ENCODE data around the gene TTC23.
"Not testable (repeated sequence)": the region's sequence is repeated elsewhere in the genome, so short reads cannot be mapped to it uniquely, and the experiment has no call there.

TTC23 gene

GRCh38 chr15:99118801-99119546, 130.4 kb downstream of the TTC23 start:
- no peak for DNase-seq (ENCODE audit: low spot score)

- DNase-seq (ENCODE audit: low spot score), result no peak
These were observed 131.1 kb downstream of the TTC23 start for GRCh38 chr15:99118258-99118632.

GRCh38 chr15:99117563-99118257, 131.7 kb downstream of the TTC23 start:
- DNase-seq (ENCODE audit: low spot score), result no peak

DNA sequence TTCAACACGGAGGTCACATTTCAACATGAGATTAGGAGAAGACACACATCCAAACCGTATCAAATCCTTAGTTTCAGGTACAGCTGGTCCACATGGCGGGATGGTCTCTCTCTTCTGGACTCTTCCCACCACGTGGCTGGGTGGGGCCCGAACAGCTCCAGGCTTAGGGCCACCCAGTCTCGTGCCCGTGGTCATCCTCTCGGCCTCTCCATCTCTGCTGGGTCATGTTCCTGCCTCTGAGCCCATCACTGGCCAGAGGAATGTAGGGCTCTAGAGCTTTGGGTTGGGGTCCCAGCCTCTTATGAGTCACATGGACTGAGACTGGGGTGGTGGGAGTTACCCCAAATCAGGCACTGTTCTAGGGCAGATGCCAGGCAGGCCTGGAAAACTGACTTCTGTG, 132.3 kb downstream of the TTC23 start:
- DNase-seq (ENCODE audit: low spot score), result no peak

GRCh38 chr15:99115300-99116215, 133.8 kb downstream of the TTC23 start:
- DNase-seq (ENCODE audit: low spot score), result no peak

- DNase-seq (ENCODE audit: low spot score), result no peak
These were observed 134.7 kb downstream of the TTC23 start for GRCh38 chr15:99114511-99115299.

DNA sequence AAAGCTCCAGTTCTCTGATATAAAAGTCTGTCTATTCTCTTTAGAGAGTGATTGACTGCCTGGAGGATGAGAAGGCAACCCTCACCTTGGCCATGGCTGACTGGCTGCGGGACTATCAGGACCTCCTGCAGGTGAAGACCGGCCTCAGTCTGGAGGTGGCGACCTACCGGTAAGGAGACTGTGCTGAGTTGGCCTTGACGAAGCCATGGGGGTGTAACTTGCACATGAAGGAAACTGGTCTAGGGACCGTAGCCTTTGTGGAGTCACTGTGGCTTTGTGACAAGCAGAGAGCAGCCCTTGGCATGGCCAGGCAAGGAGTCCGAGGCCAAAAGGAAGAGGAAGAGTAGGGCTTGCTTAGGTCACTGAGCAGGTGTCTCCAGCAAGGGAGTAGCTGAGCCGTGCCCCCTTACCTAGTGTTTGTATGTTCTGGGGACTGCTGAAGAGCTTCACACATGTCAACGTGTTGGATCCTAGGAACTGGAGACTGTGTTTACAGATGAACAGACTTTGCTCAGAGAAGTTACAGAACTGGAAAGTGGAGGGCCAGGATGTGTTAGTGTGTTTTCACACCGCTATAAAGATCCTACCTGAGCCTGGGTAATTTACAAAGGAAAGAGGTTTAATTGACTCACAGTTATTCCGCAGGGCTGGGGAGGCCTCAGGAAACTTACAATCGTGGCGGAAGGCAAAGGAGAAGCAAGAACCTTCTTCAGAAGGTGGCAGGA, 135.7 kb downstream of the TTC23 start:
- no peak for DNase-seq (ENCODE audit: low spot score)

DNA sequence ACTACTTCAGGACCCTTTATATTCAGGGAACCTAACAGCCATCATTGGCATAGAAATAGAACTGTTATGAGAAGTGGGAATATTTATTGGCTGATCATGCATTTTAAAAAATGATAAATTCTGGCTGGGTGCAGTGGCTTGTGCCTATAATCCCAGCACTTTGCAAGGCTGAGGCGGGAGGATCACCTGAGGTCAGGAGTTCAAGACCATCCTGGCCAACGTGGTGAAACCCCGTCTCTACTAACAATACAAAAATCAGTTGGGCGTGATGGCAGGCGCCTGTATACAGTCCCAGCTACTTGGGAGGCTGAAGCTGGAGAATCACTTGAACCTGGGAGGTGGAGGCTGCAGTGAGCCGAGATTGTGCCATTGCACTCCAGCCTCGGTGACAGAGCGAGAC, 137.7 kb downstream of the TTC23 start:
- not testable (repeated sequence) for DNase-seq (ENCODE audit: low spot score)

DNA sequence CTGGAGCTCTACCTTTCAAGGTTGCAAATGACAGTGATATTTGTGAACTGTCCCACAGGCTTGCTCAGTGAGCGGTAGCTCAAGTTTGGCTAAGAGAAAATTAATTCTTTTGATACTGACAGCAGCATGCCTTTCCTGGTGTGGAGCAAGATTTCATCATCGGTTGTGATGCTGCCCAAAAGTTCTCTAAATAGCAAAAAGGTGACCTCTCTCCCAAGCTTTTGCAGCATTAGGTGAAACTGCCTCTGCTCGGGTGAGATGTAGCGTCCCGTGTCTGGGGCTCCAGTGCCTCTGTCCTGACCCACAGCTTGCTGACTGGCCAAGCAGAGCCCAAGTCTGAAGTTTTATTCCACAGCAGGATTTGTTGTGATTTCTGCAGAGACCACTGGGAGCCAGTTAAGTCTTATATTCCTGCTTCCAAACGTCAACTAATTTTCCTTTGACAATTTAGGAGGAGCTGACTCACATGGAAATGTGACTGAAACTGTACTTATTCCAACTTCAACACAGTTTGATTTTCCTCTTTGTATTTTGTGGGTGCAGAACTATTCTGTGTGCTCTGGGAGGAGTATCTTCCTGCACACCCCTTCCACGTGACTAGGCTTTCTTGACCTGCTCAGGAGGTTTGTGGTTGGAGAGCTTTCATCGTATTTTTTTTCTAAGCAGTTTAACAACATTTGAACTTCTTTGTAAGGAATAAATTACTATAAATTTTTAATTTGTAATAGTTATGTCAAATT, 138.6 kb downstream of the TTC23 start:
- no peak for DNase-seq (ENCODE audit: low spot score)

- no peak for DNase-seq (ENCODE audit: low spot score)
These were observed 139.3 kb downstream of the TTC23 start for GRCh38 chr15:99110093-99110492.

DNA sequence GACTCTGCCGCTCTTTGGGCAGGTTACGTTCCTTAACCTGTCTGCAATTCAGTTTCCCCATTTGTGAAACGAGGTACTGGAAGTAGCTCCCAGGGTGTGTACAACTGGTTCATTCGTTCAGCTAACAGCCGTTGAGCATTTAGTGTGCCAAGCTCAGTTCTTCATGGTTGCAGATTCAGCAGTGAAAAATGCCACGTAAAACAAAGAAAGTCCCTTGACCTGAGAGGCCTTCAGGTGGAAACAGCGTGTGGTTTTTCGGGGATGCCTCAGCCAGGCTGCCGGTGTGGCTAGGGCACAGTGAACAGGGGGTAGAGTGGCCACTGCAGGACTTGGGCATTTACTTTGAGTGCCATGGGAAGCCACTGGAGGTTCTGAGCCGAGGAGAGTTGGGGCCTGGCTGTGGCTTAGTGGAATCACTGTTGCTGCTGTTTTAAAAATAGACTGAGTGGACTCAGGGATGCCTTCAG, 139.8 kb downstream of the TTC23 start:
- no peak for DNase-seq (ENCODE audit: low spot score)

DNA sequence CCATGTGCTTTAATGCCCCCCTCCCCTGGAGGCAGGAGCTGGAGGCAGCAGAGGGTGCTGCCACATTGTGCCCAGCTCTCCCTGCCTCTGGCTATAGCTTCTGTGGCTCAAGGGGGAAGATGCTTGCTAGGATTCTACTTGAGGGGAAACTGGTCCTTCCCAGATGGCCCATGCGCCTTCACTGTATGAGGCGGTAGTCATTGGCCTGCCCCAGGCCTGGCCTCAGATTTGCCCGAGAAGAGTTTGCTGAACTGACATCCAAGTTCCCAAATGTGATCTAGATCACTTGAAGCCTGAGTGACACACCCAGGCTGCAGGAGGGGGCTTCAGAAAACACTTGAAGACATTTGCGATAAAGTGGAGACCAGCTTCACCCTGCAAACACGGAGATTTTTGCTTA, 140.4 kb downstream of the TTC23 start:
- no peak for DNase-seq (ENCODE audit: low spot score)

DNA sequence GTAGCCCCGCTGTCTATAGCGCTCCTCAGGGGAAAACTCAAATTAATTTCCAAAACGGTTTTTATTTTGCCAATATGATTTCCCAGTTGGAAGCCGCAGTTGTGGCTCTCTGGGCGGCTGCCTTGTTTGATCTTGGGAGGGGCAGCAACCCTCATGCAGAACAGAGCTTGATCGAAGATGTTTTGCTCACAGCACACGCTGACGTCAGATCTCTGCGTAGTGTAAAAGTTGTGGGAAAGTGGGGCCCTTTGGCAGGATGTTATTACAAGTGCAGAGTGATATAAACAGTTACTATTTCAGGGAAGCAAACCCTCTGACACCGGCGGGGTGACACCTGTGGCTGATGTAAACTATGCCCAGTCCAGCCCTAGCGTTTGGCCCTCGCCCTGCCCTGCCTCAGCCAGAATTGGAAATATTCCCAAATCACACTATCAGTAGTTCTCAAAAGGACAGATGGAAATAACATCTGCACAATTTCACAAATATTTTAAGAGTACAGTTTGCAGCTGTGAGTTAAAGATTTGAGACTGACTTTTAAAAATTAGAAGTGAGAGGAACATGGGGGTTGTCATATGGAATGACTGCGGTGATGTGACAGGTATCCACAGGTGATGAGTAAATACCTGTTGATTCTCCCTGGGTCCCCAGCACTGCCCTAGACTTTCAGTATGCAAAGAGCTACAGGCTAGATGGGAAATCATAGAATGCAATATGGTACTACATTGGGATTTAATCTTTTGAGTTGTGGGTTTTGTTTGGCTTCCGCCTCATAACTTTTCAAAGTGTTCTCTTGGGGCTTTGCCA, 142.8 kb downstream of the TTC23 start:
- DNase-seq (ENCODE audit: low spot score), result no peak

DNA sequence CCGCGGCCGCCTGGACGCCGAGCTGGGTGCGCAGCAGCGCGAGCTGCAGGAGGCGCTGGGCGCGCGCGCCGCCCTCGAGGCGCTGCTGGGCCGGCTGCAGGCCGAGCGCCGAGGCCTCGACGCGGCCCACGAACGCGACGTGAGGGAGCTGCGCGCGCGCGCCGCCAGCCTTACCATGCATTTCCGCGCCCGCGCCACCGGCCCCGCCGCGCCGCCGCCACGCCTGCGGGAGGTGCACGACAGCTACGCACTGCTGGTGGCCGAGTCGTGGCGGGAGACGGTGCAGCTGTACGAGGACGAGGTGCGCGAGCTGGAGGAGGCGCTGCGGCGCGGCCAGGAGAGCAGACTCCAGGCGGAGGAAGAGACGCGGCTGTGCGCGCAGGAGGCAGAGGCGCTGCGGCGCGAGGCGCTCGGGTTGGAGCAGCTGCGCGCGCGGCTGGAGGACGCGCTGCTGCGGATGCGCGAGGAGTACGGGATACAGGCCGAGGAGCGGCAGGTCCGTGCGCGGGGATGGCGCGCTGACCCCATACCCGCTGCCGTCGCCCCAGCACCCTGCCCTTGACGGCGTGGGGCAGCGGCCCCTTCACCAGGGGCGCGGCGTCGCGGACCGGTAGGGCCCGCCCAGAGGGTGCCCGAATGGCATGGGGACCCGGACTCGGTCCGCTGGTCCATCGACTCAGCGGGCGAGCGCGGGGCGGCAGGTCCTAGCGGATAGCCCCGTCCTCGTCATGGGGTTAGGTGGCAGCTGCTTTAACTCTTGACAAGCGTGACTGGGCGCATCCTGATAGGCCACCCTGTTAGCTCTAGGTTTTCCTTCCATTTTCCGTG, 143.7 kb downstream of the TTC23 start:
- DNase-seq (ENCODE audit: low spot score), result no peak

DNA sequence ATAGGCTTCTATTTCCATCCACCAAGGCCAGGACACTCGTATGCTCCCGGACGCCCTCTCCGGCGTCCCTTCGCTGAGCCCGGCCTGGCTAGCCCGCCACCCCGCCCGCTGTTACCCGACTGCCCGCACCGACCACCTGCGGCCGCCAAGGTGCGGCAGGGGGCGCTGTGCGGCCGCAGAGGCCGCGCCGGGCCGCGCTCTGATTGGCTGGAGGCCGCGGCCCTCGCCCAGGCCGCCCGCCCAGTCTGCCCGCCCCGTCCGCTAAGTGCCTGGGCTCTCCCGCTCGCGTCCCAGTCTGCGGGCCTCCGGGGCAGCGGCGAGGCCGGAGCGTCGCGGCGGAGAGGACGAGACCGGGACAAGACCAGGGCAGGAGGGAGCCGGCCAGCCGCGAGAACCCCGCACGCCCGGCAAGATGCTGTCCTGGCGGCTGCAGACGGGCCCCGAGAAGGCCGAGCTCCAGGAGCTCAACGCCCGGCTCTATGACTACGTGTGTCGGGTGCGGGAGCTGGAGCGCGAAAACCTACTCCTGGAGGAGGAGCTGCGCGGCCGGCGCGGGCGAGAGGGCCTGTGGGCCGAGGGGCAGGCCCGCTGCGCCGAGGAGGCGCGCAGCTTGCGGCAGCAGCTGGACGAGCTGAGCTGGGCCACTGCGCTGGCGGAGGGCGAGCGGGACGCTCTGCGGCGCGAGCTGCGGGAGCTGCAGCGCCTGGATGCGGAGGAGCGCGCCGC, 144.4 kb downstream of the TTC23 start, which contains the start of gene SYNM:
TSS of gene SYNM (plus strand) at position 293 of the 726 bp plus-strand sequence. CDS start at position 413, 120 bp downstream.
- DNase-seq (ENCODE audit: low spot score), result peak; percentile 38

- no peak for DNase-seq (ENCODE audit: low spot score)
These were observed 146.1 kb downstream of the TTC23 start for GRCh38 chr15:99103279-99103678.

- DNase-seq (ENCODE audit: low spot score), result no peak
These were observed 146.8 kb downstream of the TTC23 start for GRCh38 chr15:99102332-99103235.

Data from hematopoietic multipotent progenitor cell treated with erythropoietin and hydrocortisone succinate and interleukin-3 and kit ligand, for 15 days (in vitro differentiated cells).